ENCODE measurements around the gene NKD1. TPM values are rescaled to one million over a fixed set of nuclear protein-coding genes. Genes with fewer than 3 reads are reported as not detected.

NKD1 gene
- total and polyA plus RNA-seq, 2 of the 8 experiments (the other 6 are each of a cell fraction or from before 2014, with no cell fraction given), result 0.70 to 4.5 TPM

DNA sequence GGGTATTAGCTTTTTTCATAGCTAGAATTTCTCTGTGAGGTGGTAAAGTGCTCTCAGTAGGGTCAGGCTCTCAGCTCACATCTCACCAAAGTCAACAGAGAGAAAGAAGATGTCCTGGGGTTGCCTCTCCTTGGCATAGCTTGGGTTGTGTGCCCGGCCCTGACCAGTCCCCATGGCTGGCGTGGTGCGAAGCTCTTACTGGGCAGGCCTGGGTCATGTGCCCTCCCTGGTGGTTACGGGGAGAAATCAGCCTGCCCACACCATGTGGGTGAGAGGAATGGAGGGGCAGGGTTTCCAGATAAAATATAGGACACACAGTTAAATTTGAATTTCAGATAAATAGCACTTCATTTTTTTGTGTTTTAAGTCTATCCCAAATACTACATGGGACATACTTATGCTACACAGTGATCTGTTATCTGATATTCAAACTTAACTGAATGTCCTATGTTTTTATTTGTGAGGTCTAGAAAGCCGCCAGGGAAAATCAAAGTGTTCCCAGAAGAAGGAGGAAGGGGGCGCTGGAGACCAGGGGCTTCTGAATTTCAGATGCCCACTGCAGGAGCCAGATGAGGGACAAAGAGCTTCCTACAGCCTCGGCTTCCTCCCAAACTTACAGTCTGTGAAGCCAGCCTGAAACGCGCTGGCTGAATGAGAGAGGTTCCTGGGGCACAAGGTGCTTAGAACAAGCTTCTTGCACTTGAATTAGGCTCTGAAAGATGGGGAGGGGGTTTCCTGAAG lies 45.4 kb downstream of the NKD1 start (continued):
- no peak for TF ChIP-seq NRF1 (IDR thresholded peaks at IDR 0.05; ENCODE audit: low read depth, low read length)

Data from H1 (cell line).